H1 (cell line): ENCODE data around the gene BCAS3. TPM values are rescaled to one million over a fixed set of nuclear protein-coding genes. Genes with fewer than 3 reads are reported as not detected.
"Not testable (repeated sequence)": the region's sequence is repeated elsewhere in the genome, so short reads cannot be mapped to it uniquely, and the experiment has no call there.

Experiments
- CTCF ChIA-PET: fragments of 300-600 bp; sonication (Branson Sonifier 250); formaldehyde crosslinking; loops from one replicate; lab custom pipeline; 2021; ENCODE audit not compliant: partially characterized antibody; lab: Charles Lee
- POLR2A ChIA-PET: fragments of 300-600 bp; sonication (Branson Sonifier 250); formaldehyde crosslinking; loops from one replicate; lab custom pipeline; 2021; ENCODE audit warnings: inconsistent platforms; ENCODE audit not compliant: partially characterized antibody; lab: Charles Lee
- DNase-seq, 2 experiments: peaks; one replicate each; pipeline versions ENCODE4 v3.0.0 to v3.0.0-alpha.2; 2010 to 2022; ENCODE audit warnings: low spot score in 2 of 2, low read depth in 1 of 2, mixed read lengths in 1 of 2
- FAIRE-seq: peaks from 2 replicates; lab custom pipeline; 2011; peaks lifted over from hg19 to GRCh38; lab: Jason Lieb, UNC
- H2AFZ ChIP-seq: 2 replicates; pipeline ENCODE4 v1.8.1; 2012; ENCODE audit warnings: low read length, inconsistent platforms
- H2AK5ac ChIP-seq: 2 replicates; pipeline ENCODE4 v1.6.1; 2013; ENCODE audit warnings: low read depth, low read length
- H2BK120ac ChIP-seq: replicated peaks from 2 replicates; pipeline ENCODE3; 2013; ENCODE audit warnings: low read depth, low read length, inconsistent platforms
- H2BK12ac ChIP-seq: 2 replicates; pipeline ENCODE4 v1.6.1; 2013; ENCODE audit warnings: low read depth, low read length
- H2BK15ac ChIP-seq: 2 replicates; pipeline ENCODE4 v1.6.1; 2013; ENCODE audit warnings: low read length
- H2BK20ac ChIP-seq: 2 replicates; pipeline ENCODE4 v1.6.1; 2013; ENCODE audit warnings: low read length
- H2BK5ac ChIP-seq: 2 replicates; pipeline ENCODE4 v1.6.1; 2013; ENCODE audit warnings: low read depth, low read length
- H3K14ac ChIP-seq: 2 replicates; pipeline ENCODE4 v1.6.1; 2013; ENCODE audit warnings: inconsistent platforms; ENCODE audit not compliant: insufficient read length
- H3K18ac ChIP-seq: 2 replicates; pipeline ENCODE4 v1.6.1; 2013; ENCODE audit warnings: low read length; ENCODE audit errors: extremely low read depth
- H3K23ac ChIP-seq: 2 replicates; pipeline ENCODE4 v1.6.1; 2013; ENCODE audit warnings: inconsistent platforms; ENCODE audit not compliant: insufficient read length
- H3K23me2 ChIP-seq: 2 replicates; pipeline ENCODE4 v1.6.1; 2013; ENCODE audit warnings: low read depth, low read length
- H3K27ac ChIP-seq: 2 replicates; pipeline ENCODE4 v1.6.1; 2011; ENCODE audit warnings: low read depth, low read length, inconsistent platforms
- H3K27me3 ChIP-seq, 4 experiments: replicated peaks in 1 of 4; 1 replicate in 1 of 4; 2 replicates in 3 of 4; pipeline versions ENCODE4 v1.6.1 to v1.8.1; 2011 to 2013; ENCODE audit warnings: low read length in 3 of 4, mild to moderate bottlenecking in 3 of 4, inconsistent platforms in 2 of 4, mixed read lengths in 2 of 4, moderate library complexity in 1 of 4; ENCODE audit not compliant: control insufficient read depth in 3 of 4, insufficient read depth in 3 of 4; ENCODE audit errors: extremely low read depth in 1 of 4
- H3K36me3 ChIP-seq, 4 experiments: 2 replicates each; pipeline versions ENCODE4 v1.6.1 to v1.8.1; 2011 to 2013; ENCODE audit warnings: mild to moderate bottlenecking in 4 of 4, low read length in 3 of 4, moderate library complexity in 2 of 4, control low read depth in 1 of 4, inconsistent platforms in 1 of 4; ENCODE audit not compliant: insufficient read depth in 4 of 4, control insufficient read depth in 2 of 4
- H3K4ac ChIP-seq: replicated peaks from 2 replicates; pipeline ENCODE3; 2013; ENCODE audit warnings: low read length, low read depth, mixed read lengths, inconsistent platforms; ENCODE audit not compliant: insufficient read length
- H3K4me1 ChIP-seq, 4 experiments: replicated peaks in 1 of 4; 1 replicate in 1 of 4; 2 replicates in 3 of 4; pipeline versions ENCODE4 v1.6.1 to v1.8.1; 2011 to 2013; ENCODE audit warnings: low read length in 3 of 4, inconsistent platforms in 2 of 4, mixed read lengths in 1 of 4; ENCODE audit not compliant: insufficient read depth in 4 of 4, control insufficient read depth in 3 of 4
- H3K4me2 ChIP-seq, 2 experiments: 2 replicates each; pipeline versions ENCODE4 v1.6.1 to v1.8.1; 2011 to 2013; ENCODE audit warnings: low read depth in 2 of 2, low read length in 2 of 2, control low read depth in 1 of 2, inconsistent platforms in 1 of 2, mild to moderate bottlenecking in 1 of 2; ENCODE audit not compliant: insufficient read depth in 1 of 2
- H3K4me3 ChIP-seq, 4 experiments: fragments of 200-600, 300-600 bp in 1 of 4; sonication (generic), shearing (Covaris generic), sonication (Bioruptor Twin) in 1 of 4; 2 replicates each; pipeline versions ENCODE4 v1.5.1 to v1.8.1; 2011 to 2016; ENCODE audit warnings: low read length in 4 of 4, low read depth in 3 of 4, control low read depth in 2 of 4, inconsistent platforms in 2 of 4, mild to moderate bottlenecking in 2 of 4, mixed read lengths in 1 of 4, moderate library complexity in 1 of 4; ENCODE audit not compliant: insufficient read depth in 2 of 4; ENCODE audit errors: extremely low read depth in 1 of 4
- H3K56ac ChIP-seq: replicated peaks from 2 replicates; pipeline ENCODE3; 2013; ENCODE audit warnings: low read depth, mild to moderate bottlenecking, mixed read lengths, low read length, inconsistent platforms; ENCODE audit not compliant: insufficient read length
- H3K79me1 ChIP-seq: 2 replicates; pipeline ENCODE4 v1.6.1; 2013; ENCODE audit warnings: low read depth, low read length, control low read depth
- H3K79me2 ChIP-seq, 2 experiments: 2 replicates each; pipeline versions ENCODE4 v1.6.1 to v1.8.1; 2012 to 2013; ENCODE audit warnings: low read length in 2 of 2, mild to moderate bottlenecking in 2 of 2, inconsistent platforms in 1 of 2; ENCODE audit not compliant: insufficient read depth in 2 of 2, control insufficient read depth in 1 of 2
- H3K9ac ChIP-seq, 4 experiments: replicated peaks in 1 of 4; 1 replicate in 1 of 4; 2 replicates in 3 of 4; pipeline versions ENCODE4 v1.6.1 to v1.8.1; 2011 to 2013; ENCODE audit warnings: low read depth in 3 of 4, low read length in 3 of 4, control low read depth in 2 of 4, mild to moderate bottlenecking in 2 of 4, moderate library complexity in 2 of 4, inconsistent platforms in 1 of 4; ENCODE audit errors: extremely low read depth in 1 of 4
- H3K9me3 ChIP-seq, 2 experiments: 2 replicates each; pipeline versions ENCODE4 v1.6.1 to v1.8.1; 2012 to 2013; ENCODE audit warnings: mild to moderate bottlenecking in 2 of 2, moderate library complexity in 2 of 2, control low read depth in 1 of 2, inconsistent platforms in 1 of 2, low read depth in 1 of 2, low read length in 1 of 2, mixed read lengths in 1 of 2; ENCODE audit not compliant: insufficient read depth in 2 of 2
- H4K20me1 ChIP-seq, 2 experiments: replicated peaks in 1 of 2; 2 replicates each; pipeline versions ENCODE3 to v1.8.1; 2011 to 2013; ENCODE audit warnings: inconsistent platforms in 2 of 2, low read length in 2 of 2, mild to moderate bottlenecking in 1 of 2; ENCODE audit not compliant: insufficient read depth in 2 of 2, control insufficient read depth in 1 of 2
- H4K5ac ChIP-seq: 2 replicates; pipeline ENCODE4 v1.6.1; 2013; ENCODE audit warnings: low read length, low read depth, mixed read lengths, inconsistent platforms; ENCODE audit not compliant: insufficient read length
- H4K8ac ChIP-seq: 2 replicates; pipeline ENCODE4 v1.8.0; 2013; ENCODE audit warnings: mild to moderate bottlenecking, moderate library complexity, low read length, inconsistent platforms; ENCODE audit not compliant: insufficient read depth; ENCODE audit errors: extremely low read depth
- H4K91ac ChIP-seq: replicated peaks from 2 replicates; pipeline ENCODE3; 2013; ENCODE audit warnings: low read length, mixed read lengths, inconsistent platforms; ENCODE audit not compliant: insufficient read length
- YY1 ChIP-seq: IDR thresholded peaks from 2 replicates; pipeline ENCODE4 v1.6.1; 2011; ENCODE audit warnings: low read depth, mild to moderate bottlenecking, low read length
- WGBS, 2 experiments: shearing (Covaris generic) in 1 of 2; methylation state at CpG; one replicate each; pipeline versions ENCODE4 v1.1.6 to v1.1.7; 2013 to 2015; ENCODE audit warnings: low lambda C conversion rate in 2 of 2, mixed read lengths in 2 of 2, inconsistent platforms in 1 of 2, low coverage in 1 of 2, missing lambda C conversion rate in 1 of 2; ENCODE audit not compliant: insufficient replicate concordance in 2 of 2, insufficient coverage in 1 of 2, insufficient read length in 1 of 2; ENCODE audit errors: extremely low coverage in 1 of 2, missing lambda C conversion rate in 1 of 2; 5-methylcytosine and 5-hydroxymethylcytosine counted together
- polyA plus RNA-seq, 7 experiments: library from polyadenylated mRNA; depleted of rRNA in 3 of 7; stranded (reverse) in 5 of 7; unstranded in 2 of 7; fragments of >200 nt in 5 of 7; fragments of 200-250 nt in 2 of 7; gene quantifications; 1 replicate in 5 of 7; 2 replicates in 1 of 7; 4 replicates in 1 of 7; pipeline versions ENCODE4 v1.2.1 to v1.2.3, GENCODE V29; 2011 to 2013; ENCODE audit warnings: missing spikeins in 2 of 7, mixed read lengths in 2 of 7
- total RNA-seq: library from RNA; stranded (reverse); fragmentation: NEBNext Ultra II Directional; extraction: Animal tissue kit (Norgen Biotek cat#: 25700); gene quantifications from 2 replicates; pipeline ENCODE4 v1.2.1, GENCODE V29; 2021

BCAS3 gene
- total and polyA plus RNA-seq, 2 of the 8 experiments (the other 6 are each of a cell fraction or from before 2014, with no cell fraction given): 9.9 to 13.3 TPM

GRCh38 chr17:60886731-60887613 lies 209.3 kb downstream of the BCAS3 start:
- H3K36me3 ChIP-seq, H3K23ac ChIP-seq, H3K79me1 ChIP-seq, H3K9me3 ChIP-seq, H3K14ac ChIP-seq, H4K8ac ChIP-seq, H4K91ac ChIP-seq, H3K79me2 ChIP-seq, H4K20me1 ChIP-seq, H3K27me3 ChIP-seq, H2BK5ac ChIP-seq, CTCF ChIA-PET, H2BK15ac ChIP-seq, H3K56ac ChIP-seq, H3K4me1 ChIP-seq, H3K4ac ChIP-seq, H2BK120ac ChIP-seq, POLR2A ChIA-PET, H2BK20ac ChIP-seq, H3K23me2 ChIP-seq, FAIRE-seq: not testable (repeated sequence)
- Histone ChIP-seq H2AFZ (peak overlapping the region; percentile 57; the same call in 1 of the 2 replicates), H3K18ac (peak overlapping the region; percentile 80), H4K5ac (peak overlapping the region; percentile 76), H3K4me2 (peak overlapping the region; percentile 49 to 94), H3K27ac (peak overlapping the region; percentile 60), H2BK12ac (peak overlapping the region; percentile 82; the same call in 1 of the 2 replicates), H2AK5ac (peak overlapping the region; percentile 57; the same call in 1 of the 2 replicates), H3K4me3 (peak overlapping the region; percentile 14 to 72 (median 36); a peak in 6 of 8 replicates), H3K9ac (peak overlapping the region in 3 of 4 experiments; percentile 29 to 79 (median 58); a peak in 3 of 7 replicates)
- peak in 1 of 2 experiments; percentile 58 for DNase-seq
- TF ChIP-seq YY1: peak; percentile 70
- 38% methylated on average over 18 of the region's 39 CpGs; no CpG with 5 or more reads in 1 of the 2 experiments for WGBS, 2 experiments
